Suppressor macrophage (primary cell): Measurements from ENCODE around the gene VPS37B.
A peak's percentile ranks its signal among the peaks of the same experiment; 100 is the strongest.

ENCODE experiments used
- DNase-seq, 4 experiments: peaks; one replicate each; pipeline ENCODE4 v3.0.0-alpha.2; 2020 to 2022

VPS37B gene

GRCh38 chr12:122851820-122852219, 44.1 kb downstream of the VPS37B start:
- DNase-seq, result no peak

- peak in 3 of 4 experiments; percentile 11 to 62 (median 32) for DNase-seq
Observed at GRCh38 chr12:122850695-122851350, 45.1 kb downstream of the VPS37B start.

- no peak for DNase-seq
Observed at GRCh38 chr12:122850048-122850445, 45.9 kb downstream of the VPS37B start.

- no peak for DNase-seq
Observed at GRCh38 chr12:122849352-122850047, 46.4 kb downstream of the VPS37B start.

- DNase-seq, result no peak
Observed at GRCh38 chr12:122848471-122849351, 47.2 kb downstream of the VPS37B start.

- no peak for DNase-seq
Observed at GRCh38 chr12:122847921-122848421, 48.0 kb downstream of the VPS37B start.

GRCh38 chr12:122847516-122847836, 48.4 kb downstream of the VPS37B start:
- no peak for DNase-seq

- no peak for DNase-seq
Observed at GRCh38 chr12:122846622-122847515, 49.1 kb downstream of the VPS37B start.

GRCh38 chr12:122845865-122846621, 49.9 kb downstream of the VPS37B start:
- DNase-seq, result no peak

GRCh38 chr12:122845041-122845864, 50.7 kb downstream of the VPS37B start:
- no peak for DNase-seq

GRCh38 chr12:122844366-122844971, 51.5 kb downstream of the VPS37B start:
- DNase-seq, result no peak

- DNase-seq, result no peak
Observed at GRCh38 chr12:122843455-122843854, 52.5 kb downstream of the VPS37B start.

- DNase-seq, result no peak
Observed at GRCh38 chr12:122842505-122843405, 53.2 kb downstream of the VPS37B start.

- DNase-seq, result no peak
Observed at GRCh38 chr12:122841544-122842321, 54.2 kb downstream of the VPS37B start.

GRCh38 chr12:122840580-122841513, 55.1 kb downstream of the VPS37B start:
- no peak for DNase-seq

GRCh38 chr12:122839907-122840554, 55.9 kb downstream of the VPS37B start:
- no peak for DNase-seq
